NCI-H128 (cell line): ENCODE results near the gene SLC6A18.
"Not testable (repeated sequence)": the region's sequence is repeated elsewhere in the genome, so short reads cannot be mapped to it uniquely, and the experiment has no call there.

ENCODE experiments used
- DNase-seq: peaks from one replicate; lab custom pipeline; 2025; ENCODE audit not compliant: unreplicated experiment; lab: John Stamatoyannopoulos, UW

The SLC6A18 gene

GRCh38 chr5:1253456-1254105 is 28.4 kb downstream of the SLC6A18 start:
- DNase-seq: no peak

- no peak for DNase-seq
Measured at GRCh38 chr5:1254196-1254595, 29.0 kb downstream of the SLC6A18 start.

- DNase-seq: no peak
Measured at GRCh38 chr5:1255081-1255561, 29.9 kb downstream of the SLC6A18 start.

- no peak for DNase-seq
Measured at GRCh38 chr5:1256776-1257175, 31.6 kb downstream of the SLC6A18 start.

GRCh38 chr5:1257363-1257762 is 32.2 kb downstream of the SLC6A18 start:
- DNase-seq: no peak

- DNase-seq: no peak
Measured at GRCh38 chr5:1257841-1258240, 32.7 kb downstream of the SLC6A18 start.

GRCh38 chr5:1259806-1260480 is 34.8 kb downstream of the SLC6A18 start:
- DNase-seq: no peak

- no peak for DNase-seq
Measured at GRCh38 chr5:1261643-1262042, 36.5 kb downstream of the SLC6A18 start.

GRCh38 chr5:1262381-1262780 is 37.2 kb downstream of the SLC6A18 start:
- no peak for DNase-seq

GRCh38 chr5:1264211-1264610 is 39.0 kb downstream of the SLC6A18 start:
- DNase-seq: no peak

- DNase-seq: no peak
Measured at GRCh38 chr5:1265026-1265425, 39.8 kb downstream of the SLC6A18 start.

GRCh38 chr5:1265461-1266455 is 40.6 kb downstream of the SLC6A18 start:
- no peak for DNase-seq

GRCh38 chr5:1266791-1267190 is 41.6 kb downstream of the SLC6A18 start:
- no peak for DNase-seq

GRCh38 chr5:1267464-1267863 is 42.3 kb downstream of the SLC6A18 start:
- not testable (repeated sequence) for DNase-seq

- no peak for DNase-seq
Measured at GRCh38 chr5:1268056-1268455, 42.9 kb downstream of the SLC6A18 start.

GRCh38 chr5:1268666-1269065 is 43.5 kb downstream of the SLC6A18 start:
- DNase-seq: no peak

- DNase-seq: no peak
Measured at GRCh38 chr5:1270426-1270825, 45.2 kb downstream of the SLC6A18 start.

GRCh38 chr5:1270933-1271914 is 46.0 kb downstream of the SLC6A18 start:
- DNase-seq: no peak

- no peak for DNase-seq
Measured at GRCh38 chr5:1272201-1272600, 47.0 kb downstream of the SLC6A18 start.

- DNase-seq: no peak
Measured at GRCh38 chr5:1273745-1274144, 48.6 kb downstream of the SLC6A18 start.
